K562 (cell line): ENCODE data around the gene TIGD7. TPM values are rescaled to one million over a fixed set of nuclear protein-coding genes. Genes with fewer than 3 reads are reported as not detected.
A peak's percentile ranks its signal among the peaks of the same experiment; 100 is the strongest.

ENCODE experiments used
- CEBPG ChIP-seq, 3 experiments: fragments of 200-800 bp in 1 of 3; sonication (Bioruptor generic) in 1 of 3; sonication (generic) in 1 of 3; formaldehyde crosslinking in 1 of 3; IDR thresholded peaks in 2 of 3; conservative IDR thresholded peaks in 1 of 3; 2 replicates each; pipeline versions ENCODE4 v1.6.1 to v1.8.0; 2016 to 2022; ENCODE audit warnings: missing compliant biosample characterization in 2 of 3, missing genetic modification characterization in 2 of 3, mild to moderate bottlenecking in 1 of 3, missing genetic modification reagents in 1 of 3
- HNRNPUL1 ChIP-seq: fragments of 200-400 bp; formaldehyde crosslinking; IDR thresholded peaks from 2 replicates; pipeline ENCODE4 v1.6.1; 2017; ENCODE audit warnings: low read length
- MEIS2 ChIP-seq: fragments of 450-650 bp; IDR thresholded peaks from 2 replicates; pipeline ENCODE4 v1.6.1; 2014; ENCODE audit warnings: mild to moderate bottlenecking; ENCODE audit not compliant: partially characterized antibody
- NCOA2 ChIP-seq, 2 experiments: fragments of 450-650 bp; IDR thresholded peaks; 2 replicates each; pipeline ENCODE4 v1.6.1; 2018; ENCODE audit warnings: mild to moderate bottlenecking in 2 of 2, moderate library complexity in 1 of 2; ENCODE audit not compliant: partially characterized antibody in 2 of 2
- NCOA6 ChIP-seq: fragments of 450-650 bp; IDR thresholded peaks from 2 replicates; pipeline ENCODE4 v1.6.1; 2017; ENCODE audit warnings: mild to moderate bottlenecking
- NFYB ChIP-seq: IDR thresholded peaks from 2 replicates; pipeline ENCODE4 v1.6.1; 2011; ENCODE audit warnings: mild to moderate bottlenecking, moderate library complexity; ENCODE audit not compliant: insufficient read length; ENCODE audit errors: extremely low read depth
- NR4A1 ChIP-seq, 2 experiments: fragments of 250-450 bp in 1 of 2; fragments of 450-650 bp in 1 of 2; sonication (Bioruptor Pico) in 1 of 2; IDR thresholded peaks; 2 replicates each; pipeline versions ENCODE4 v1.4.0 to v1.6.1; 2016 to 2020; ENCODE audit warnings: mild to moderate bottlenecking in 2 of 2, missing compliant biosample characterization in 1 of 2, missing genetic modification characterization in 1 of 2, moderate library complexity in 1 of 2
- PCBP1 ChIP-seq: fragments of 200-400 bp; formaldehyde crosslinking; IDR thresholded peaks from 2 replicates; pipeline ENCODE4 v1.6.1; 2018; ENCODE audit warnings: mild to moderate bottlenecking, low read depth, low read length; ENCODE audit not compliant: poor library complexity, severe bottlenecking
- XRCC5 ChIP-seq: fragments of 200-400 bp; formaldehyde crosslinking; IDR thresholded peaks from 2 replicates; pipeline ENCODE4 v1.6.1; 2017; ENCODE audit warnings: low read depth, mild to moderate bottlenecking, low read length
- ZFP30 ChIP-seq: fragments of 250-450 bp; sonication (Bioruptor Pico); IDR thresholded peaks from 2 replicates; pipeline ENCODE4 v1.8.0; 2022; ENCODE audit warnings: moderate library complexity, mild to moderate bottlenecking, inconsistent platforms, borderline replicate concordance
- polyA plus RNA-seq, 8 experiments: library from polyadenylated mRNA; depleted of rRNA in 4 of 8; stranded (reverse) in 5 of 8; unstranded in 3 of 8; fragments of >200 nt; fragmentation: Nextera tagmentation in 2 of 8; fragmentation: Illumina TruSeq in 1 of 8; extraction: Ambion mirVana in 2 of 8; extraction: Trizol in 1 of 8; gene quantifications; 2 replicates each; pipeline versions ENCODE4 v1.2.1 to v1.2.3, GENCODE V29; 2011 to 2014; ENCODE audit warnings: inconsistent platforms in 1 of 8, missing spikeins in 1 of 8
- total RNA-seq, 7 experiments: library from RNA; depleted of rRNA in 6 of 7; stranded (reverse); fragments of >200 nt in 6 of 7; fragmentation: Illumina TruSeq in 2 of 7; extraction: Trizol in 2 of 7; gene quantifications; 2 replicates each; pipeline versions ENCODE4 v1.2.1 to v1.2.3, GENCODE V29; 2011 to 2021; ENCODE audit warnings: low replicate concordance in 1 of 7
- TF ChIP-seq, protein P1 (sequence below): sonication (generic); formaldehyde crosslinking; IDR thresholded peaks from 2 replicates; pipeline ENCODE4 v1.4.0; 2020; ENCODE audit warnings: mild to moderate bottlenecking, missing genetic modification reagents
- TF ChIP-seq, protein P2 (sequence below): fragments of 450-650 bp; IDR thresholded peaks from 2 replicates; pipeline ENCODE4 v1.6.1; 2017; ENCODE audit warnings: antibody characterized with exemption
- TF ChIP-seq, protein P3 (sequence below): fragments of 250-450 bp; sonication (Bioruptor Pico); IDR thresholded peaks from 2 replicates; pipeline ENCODE4 v1.5.0; 2021; ENCODE audit warnings: mild to moderate bottlenecking, moderate library complexity
- TF ChIP-seq, protein P4 (sequence below): sonication (generic); formaldehyde crosslinking; IDR thresholded peaks from 2 replicates; pipeline ENCODE4 v1.8.0; 2022; ENCODE audit warnings: missing genetic modification reagents, mild to moderate bottlenecking, borderline replicate concordance
- TF ChIP-seq, protein P5 (sequence below): sonication (generic); formaldehyde crosslinking; IDR thresholded peaks from 2 replicates; pipeline ENCODE4 v1.8.0; 2022; ENCODE audit warnings: mild to moderate bottlenecking, missing genetic modification reagents

Gene TIGD7
- total and polyA plus RNA-seq, 9 of the 15 experiments (the other 6 are each of a cell fraction or from before 2014, with no cell fraction given) = 0.84 to 10.7 (median 6.7) TPM

DNA sequence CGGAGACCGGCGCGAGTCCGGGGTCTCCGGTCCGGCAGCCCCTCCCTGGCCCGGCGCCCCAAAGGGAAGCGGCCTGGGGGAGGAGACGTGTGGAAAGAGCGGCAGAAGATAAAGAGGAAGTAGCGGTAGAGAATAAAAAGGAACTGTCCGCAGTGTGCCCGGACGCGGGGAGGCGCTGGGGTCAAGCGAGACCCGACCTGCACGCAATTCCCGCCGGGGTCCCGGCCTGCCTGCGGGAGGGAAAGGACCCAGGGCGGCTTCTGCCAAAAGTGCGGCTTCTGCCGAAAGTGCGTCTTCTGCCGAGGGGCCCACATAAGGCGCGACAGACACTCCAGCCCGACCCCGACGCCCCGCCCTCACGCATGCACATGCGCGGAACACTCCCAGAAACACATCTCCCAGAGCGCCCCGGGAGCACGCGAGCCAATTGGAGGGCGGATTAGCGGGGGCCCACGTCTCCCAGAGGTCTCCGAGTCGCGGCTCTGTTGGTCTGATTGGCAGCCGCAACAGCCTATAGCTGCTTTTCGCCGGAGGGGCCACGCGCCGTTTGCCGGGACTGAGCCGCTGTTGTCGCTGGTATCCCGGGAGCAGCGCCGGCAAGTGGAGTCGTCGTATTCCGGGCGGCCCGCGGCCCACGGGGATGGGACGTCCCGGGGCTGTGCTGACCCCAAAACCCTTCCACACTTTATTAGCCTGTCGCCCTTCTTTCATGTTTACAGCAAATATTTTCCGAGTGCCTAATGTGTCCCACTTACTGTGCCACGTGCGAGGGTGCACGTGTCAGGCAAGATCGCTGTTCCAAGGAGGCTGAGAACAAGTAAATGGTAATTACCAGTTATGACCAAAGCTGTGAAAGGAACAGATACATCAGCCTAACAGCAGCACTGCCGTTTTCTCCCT, 40.8 kb downstream of the TIGD7 start (continued):
- TF ChIP-seq MEIS2 (peak; percentile 60), HNRNPUL1 (no peak), NCOA2 (IDR thresholded peaks at IDR 0.05; ENCODE audit: partially characterized antibody in 2 of 2) (no peak), ZFP30 (CRISPR knock-in tag) (no peak), NFYB (peak; percentile 99), XRCC5 (no peak; the same call in 1 of the 2 replicates), NCOA6 (no peak), CEBPG (CRISPR knock-in tag; IDR thresholded peaks at IDR 0.05) (peak; percentile 17; the same call in 1 of the 2 replicates), CEBPG (tag; conservative IDR thresholded peaks at IDR 0.05 in 1 of 2, IDR thresholded peaks at IDR 0.05 in 1 of 2) (no peak), NR4A1 (CRISPR knock-in tag; IDR thresholded peaks at IDR 0.05) (no peak), NR4A1 (tag; IDR thresholded peaks at IDR 0.05) (peak; percentile 49; the same call in 1 of the 2 replicates), PCBP1 (no peak)
- TF ChIP-seq, protein P1, sequence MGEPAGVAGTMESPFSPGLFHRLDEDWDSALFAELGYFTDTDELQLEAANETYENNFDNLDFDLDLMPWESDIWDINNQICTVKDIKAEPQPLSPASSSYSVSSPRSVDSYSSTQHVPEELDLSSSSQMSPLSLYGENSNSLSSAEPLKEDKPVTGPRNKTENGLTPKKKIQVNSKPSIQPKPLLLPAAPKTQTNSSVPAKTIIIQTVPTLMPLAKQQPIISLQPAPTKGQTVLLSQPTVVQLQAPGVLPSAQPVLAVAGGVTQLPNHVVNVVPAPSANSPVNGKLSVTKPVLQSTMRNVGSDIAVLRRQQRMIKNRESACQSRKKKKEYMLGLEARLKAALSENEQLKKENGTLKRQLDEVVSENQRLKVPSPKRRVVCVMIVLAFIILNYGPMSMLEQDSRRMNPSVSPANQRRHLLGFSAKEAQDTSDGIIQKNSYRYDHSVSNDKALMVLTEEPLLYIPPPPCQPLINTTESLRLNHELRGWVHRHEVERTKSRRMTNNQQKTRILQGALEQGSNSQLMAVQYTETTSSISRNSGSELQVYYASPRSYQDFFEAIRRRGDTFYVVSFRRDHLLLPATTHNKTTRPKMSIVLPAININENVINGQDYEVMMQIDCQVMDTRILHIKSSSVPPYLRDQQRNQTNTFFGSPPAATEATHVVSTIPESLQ (CRISPR knock-in tag) = 0 out of 2 replicates have a peak, but pooled peaks have one; percentile 79
- TF ChIP-seq, protein P2, sequence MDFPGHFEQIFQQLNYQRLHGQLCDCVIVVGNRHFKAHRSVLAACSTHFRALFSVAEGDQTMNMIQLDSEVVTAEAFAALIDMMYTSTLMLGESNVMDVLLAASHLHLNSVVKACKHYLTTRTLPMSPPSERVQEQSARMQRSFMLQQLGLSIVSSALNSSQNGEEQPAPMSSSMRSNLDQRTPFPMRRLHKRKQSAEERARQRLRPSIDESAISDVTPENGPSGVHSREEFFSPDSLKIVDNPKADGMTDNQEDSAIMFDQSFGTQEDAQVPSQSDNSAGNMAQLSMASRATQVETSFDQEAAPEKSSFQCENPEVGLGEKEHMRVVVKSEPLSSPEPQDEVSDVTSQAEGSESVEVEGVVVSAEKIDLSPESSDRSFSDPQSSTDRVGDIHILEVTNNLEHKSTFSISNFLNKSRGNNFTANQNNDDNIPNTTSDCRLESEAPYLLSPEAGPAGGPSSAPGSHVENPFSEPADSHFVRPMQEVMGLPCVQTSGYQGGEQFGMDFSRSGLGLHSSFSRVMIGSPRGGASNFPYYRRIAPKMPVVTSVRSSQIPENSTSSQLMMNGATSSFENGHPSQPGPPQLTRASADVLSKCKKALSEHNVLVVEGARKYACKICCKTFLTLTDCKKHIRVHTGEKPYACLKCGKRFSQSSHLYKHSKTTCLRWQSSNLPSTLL = no peak
- TF ChIP-seq, protein P3, sequence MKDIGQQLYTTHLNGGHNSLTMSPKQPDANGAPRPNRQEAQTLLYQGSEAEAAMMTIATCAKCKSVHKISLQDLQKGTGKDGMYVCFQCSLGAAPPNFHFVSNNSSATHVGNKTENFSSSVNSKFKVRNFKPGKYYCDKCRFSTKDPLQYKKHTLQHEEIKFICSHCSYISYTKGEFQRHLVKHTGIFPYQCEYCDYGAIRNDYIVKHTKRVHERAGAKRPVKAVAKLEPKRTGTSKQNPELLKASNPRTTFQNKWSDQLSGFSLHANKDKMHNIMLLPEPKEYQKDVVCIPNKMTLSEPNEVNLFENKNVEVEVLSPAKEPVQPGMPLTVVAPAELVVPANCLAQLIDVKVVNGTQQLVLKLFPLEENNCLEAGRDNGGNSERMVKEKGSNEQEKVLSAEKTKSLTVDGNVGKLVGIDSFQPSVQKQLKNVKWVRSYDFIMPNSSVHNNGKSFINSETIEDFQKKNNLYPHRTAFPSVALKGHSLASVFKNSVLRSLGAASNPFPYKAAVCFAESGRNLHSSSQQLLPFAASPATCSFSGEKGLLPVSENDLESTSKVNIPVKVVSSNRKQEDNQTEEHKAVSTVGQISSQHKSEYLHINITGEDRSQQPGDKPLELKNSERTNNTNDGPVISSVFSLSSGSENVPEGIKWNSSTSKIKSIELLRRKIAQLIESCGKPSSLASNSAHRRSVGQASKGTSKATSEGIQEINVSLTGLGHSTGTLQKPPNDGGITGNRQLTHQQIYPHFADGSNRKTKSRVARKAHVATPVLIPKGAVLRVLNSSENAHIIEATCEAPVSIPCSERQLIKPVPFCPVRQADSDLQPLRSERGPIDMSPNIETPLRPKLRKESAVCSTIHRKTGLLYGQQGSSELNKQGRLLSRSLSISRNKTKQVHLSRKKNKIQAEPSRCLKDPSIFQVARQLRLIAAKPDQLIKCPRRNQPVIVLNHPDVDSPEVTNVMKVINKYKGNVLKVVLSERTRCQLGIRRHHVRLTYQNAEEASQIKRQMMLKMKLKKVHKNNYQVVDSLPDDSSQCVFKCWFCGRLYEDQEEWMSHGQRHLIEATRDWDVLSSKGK (CRISPR knock-in tag) = no peak
- TF ChIP-seq, protein P4, sequence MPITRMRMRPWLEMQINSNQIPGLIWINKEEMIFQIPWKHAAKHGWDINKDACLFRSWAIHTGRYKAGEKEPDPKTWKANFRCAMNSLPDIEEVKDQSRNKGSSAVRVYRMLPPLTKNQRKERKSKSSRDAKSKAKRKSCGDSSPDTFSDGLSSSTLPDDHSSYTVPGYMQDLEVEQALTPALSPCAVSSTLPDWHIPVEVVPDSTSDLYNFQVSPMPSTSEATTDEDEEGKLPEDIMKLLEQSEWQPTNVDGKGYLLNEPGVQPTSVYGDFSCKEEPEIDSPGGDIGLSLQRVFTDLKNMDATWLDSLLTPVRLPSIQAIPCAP (CRISPR knock-in tag) = peak; percentile 96
- TF ChIP-seq, protein P5, sequence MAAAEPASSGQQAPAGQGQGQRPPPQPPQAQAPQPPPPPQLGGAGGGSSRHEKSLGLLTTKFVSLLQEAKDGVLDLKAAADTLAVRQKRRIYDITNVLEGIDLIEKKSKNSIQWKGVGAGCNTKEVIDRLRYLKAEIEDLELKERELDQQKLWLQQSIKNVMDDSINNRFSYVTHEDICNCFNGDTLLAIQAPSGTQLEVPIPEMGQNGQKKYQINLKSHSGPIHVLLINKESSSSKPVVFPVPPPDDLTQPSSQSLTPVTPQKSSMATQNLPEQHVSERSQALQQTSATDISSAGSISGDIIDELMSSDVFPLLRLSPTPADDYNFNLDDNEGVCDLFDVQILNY (CRISPR knock-in tag) = peak; percentile 91; the same call in 1 of the 2 replicates
